ACHN (cell line): ENCODE data around the gene MT3.

Experiments
- DNase-seq: peaks from one replicate; pipeline ENCODE4 v3.0.0-alpha.2; 2015
- in situ Hi-C: cut with HindIII; loops from 2 replicates; pipeline ENCODE4 v1.10.0; 2017; ENCODE audit warnings: low sequenced_read_pairs, low pct_ligation_motif_present, low pct_unique_long_range_greater_than_20kb

Gene MT3

GRCh38 chr16:56639045-56639444, 49.7 kb downstream of the MT3 start:
- in situ Hi-C loops: no loop called here
- no peak for DNase-seq

GRCh38 chr16:56640076-56640475, 50.7 kb downstream of the MT3 start:
- in situ Hi-C loops: no loop called here
- DNase-seq: no peak
